Putamen (tissue), 1 donor: ENCODE measurements around the gene LDLR.
"Not testable (repeated sequence)": the region's sequence is repeated elsewhere in the genome, so short reads cannot be mapped to it uniquely, and the experiment has no call there.

Experiments used
- DNase-seq: peaks from one replicate; pipeline ENCODE4 v3.0.0-alpha.2; 2016; ENCODE audit warnings: low spot score

LDLR gene

GRCh38 chr19:11173516-11174155 is 84.4 kb downstream of the LDLR start:
- no peak for DNase-seq

GRCh38 chr19:11174336-11174735 is 85.1 kb downstream of the LDLR start:
- DNase-seq, result no peak

GRCh38 chr19:11175920-11176319 is 86.7 kb downstream of the LDLR start:
- no peak for DNase-seq

- no peak for DNase-seq
These were observed 87.4 kb downstream of the LDLR start for GRCh38 chr19:11176466-11177193.

- no peak for DNase-seq
These were observed 88.3 kb downstream of the LDLR start for GRCh38 chr19:11177592-11177991.

GRCh38 chr19:11179145-11179465 is 89.8 kb downstream of the LDLR start:
- not testable (repeated sequence) for DNase-seq

GRCh38 chr19:11179716-11180297 is 90.5 kb downstream of the LDLR start:
- no peak for DNase-seq

GRCh38 chr19:11180346-11180745 is 91.1 kb downstream of the LDLR start:
- DNase-seq, result no peak

GRCh38 chr19:11180975-11181374 is 91.7 kb downstream of the LDLR start:
- not testable (repeated sequence) for DNase-seq

- no peak for DNase-seq
These were observed 92.2 kb downstream of the LDLR start for GRCh38 chr19:11181488-11181887.
